WTC11 (cell line): ENCODE measurements around the gene HLA-DMA. TPM values are rescaled to one million over a fixed set of nuclear protein-coding genes. Genes with fewer than 3 reads are reported as not detected.

Experiments
- ATAC-seq: fragments of 200-7000 bp; cut with Tn5 transposase; 2 replicates; pipeline ENCODE4 v1.10.0; 2021; ENCODE audit warnings: mild to moderate bottlenecking, moderate library complexity
- CTCF ChIA-PET: fragments of 300-600 bp; sonication (Branson Sonifier 250); formaldehyde crosslinking; loops from one replicate; lab custom pipeline; 2021; ENCODE audit warnings: antibody characterized with exemption; lab: Charles Lee
- POLR2A ChIA-PET: fragments of 350-600 bp; sonication (Branson Sonifier 250); formaldehyde crosslinking; loops from one replicate; lab custom pipeline; 2021; ENCODE audit warnings: antibody characterized with exemption; lab: Charles Lee
- DNase-seq: peaks from one replicate; pipeline ENCODE4 v3.0.0; 2021; ENCODE audit warnings: low spot score
- H3K27ac Mint-ChIP-seq: 2 replicates; pipeline ENCODE4 v1.8.0; 2021; ENCODE audit warnings: mixed read lengths
- H3K27me3 Mint-ChIP-seq: 2 replicates; pipeline ENCODE4 v1.8.0; 2021; ENCODE audit warnings: low read depth, mild to moderate bottlenecking, moderate library complexity, mixed read lengths
- H3K36me3 Mint-ChIP-seq: 2 replicates; pipeline ENCODE4 v1.8.0; 2021; ENCODE audit warnings: mixed read lengths
- H3K4me1 Mint-ChIP-seq: 2 replicates; pipeline ENCODE4 v1.8.0; 2022; ENCODE audit warnings: mixed read lengths
- H3K4me3 Mint-ChIP-seq: 2 replicates; pipeline ENCODE4 v1.8.0; 2021; ENCODE audit warnings: mild to moderate bottlenecking, moderate library complexity, mixed read lengths
- H3K9me3 Mint-ChIP-seq: 2 replicates; pipeline ENCODE4 v1.8.0; 2021; ENCODE audit warnings: mixed read lengths
- ATF1 ChIP-seq: sonication (generic); formaldehyde crosslinking; IDR thresholded peaks from 2 replicates; pipeline ENCODE4 v1.8.1; 2023; ENCODE audit warnings: mild to moderate bottlenecking, moderate library complexity, missing genetic modification reagents
- ATF2 ChIP-seq: sonication (generic); formaldehyde crosslinking; IDR thresholded peaks from 2 replicates; pipeline ENCODE4 v1.8.1; 2022; ENCODE audit warnings: low read depth, missing genetic modification reagents, borderline replicate concordance
- CREM ChIP-seq: sonication (generic); formaldehyde crosslinking; IDR thresholded peaks from 2 replicates; pipeline ENCODE4 v1.8.1; 2022; ENCODE audit warnings: mild to moderate bottlenecking, missing genetic modification reagents, moderate library complexity
- ERG ChIP-seq: fragments of 250-450 bp; sonication (Bioruptor Pico); IDR thresholded peaks from 2 replicates; pipeline ENCODE4 v1.8.0; 2021; ENCODE audit warnings: mild to moderate bottlenecking
- HMGXB4 ChIP-seq: sonication (generic); formaldehyde crosslinking; IDR thresholded peaks from 2 replicates; pipeline ENCODE4 v1.8.1; 2023; ENCODE audit warnings: mild to moderate bottlenecking, moderate library complexity, missing genetic modification reagents
- IRF1 ChIP-seq: sonication (generic); formaldehyde crosslinking; IDR thresholded peaks from 2 replicates; pipeline ENCODE4 v1.8.0; 2023; ENCODE audit warnings: missing genetic modification reagents
- JAZF1 ChIP-seq: fragments of 250-450 bp; sonication (Bioruptor Pico); IDR thresholded peaks from 2 replicates; pipeline ENCODE4 v1.9.0; 2021; ENCODE audit warnings: moderate library complexity, mild to moderate bottlenecking, inconsistent platforms
- MLX ChIP-seq: sonication (generic); formaldehyde crosslinking; IDR thresholded peaks from 2 replicates; pipeline ENCODE4 v1.8.1; 2023; ENCODE audit warnings: mild to moderate bottlenecking, missing genetic modification reagents, moderate library complexity
- MXD4 ChIP-seq: fragments of 250-450 bp; sonication (Bioruptor Pico); IDR thresholded peaks from 2 replicates; pipeline ENCODE4 v1.8.0; 2021; ENCODE audit warnings: mild to moderate bottlenecking, moderate library complexity, borderline replicate concordance
- NR3C1 ChIP-seq: sonication (generic); formaldehyde crosslinking; conservative IDR thresholded peaks from 2 replicates; pipeline ENCODE4 v1.8.1; 2023; ENCODE audit warnings: low read depth, mild to moderate bottlenecking, missing genetic modification reagents
- OVOL2 ChIP-seq: fragments of 250-450 bp; sonication (Bioruptor Pico); IDR thresholded peaks from 2 replicates; pipeline ENCODE4 v1.9.0; 2021; ENCODE audit warnings: mild to moderate bottlenecking, borderline replicate concordance
- PRRX2 ChIP-seq: fragments of 250-450 bp; sonication (Bioruptor Pico); IDR thresholded peaks from 2 replicates; pipeline ENCODE4 v1.8.0; 2021; ENCODE audit warnings: mild to moderate bottlenecking
- RELA ChIP-seq: sonication (generic); formaldehyde crosslinking; IDR thresholded peaks from 2 replicates; pipeline ENCODE4 v1.8.1; 2022; ENCODE audit warnings: missing genetic modification reagents, mild to moderate bottlenecking, borderline replicate concordance
- SMAD3 ChIP-seq: sonication (generic); formaldehyde crosslinking; IDR thresholded peaks from 2 replicates; pipeline ENCODE4 v1.8.0; 2022; ENCODE audit warnings: missing genetic modification reagents, mild to moderate bottlenecking, borderline replicate concordance
- TCF7 ChIP-seq: sonication (generic); formaldehyde crosslinking; IDR thresholded peaks from 2 replicates; pipeline ENCODE4 v1.8.0; 2022; ENCODE audit warnings: mild to moderate bottlenecking, low read depth, missing genetic modification reagents, moderate library complexity
- TEAD1 ChIP-seq: sonication (generic); formaldehyde crosslinking; IDR thresholded peaks from 2 replicates; pipeline ENCODE4 v1.8.0; 2022; ENCODE audit warnings: mild to moderate bottlenecking, missing genetic modification reagents
- TP53 ChIP-seq: sonication (generic); formaldehyde crosslinking; IDR thresholded peaks from 2 replicates; pipeline ENCODE4 v1.8.1; 2023; ENCODE audit warnings: mild to moderate bottlenecking, missing genetic modification reagents
- ZBTB21 ChIP-seq: sonication (generic); formaldehyde crosslinking; IDR thresholded peaks from 2 replicates; pipeline ENCODE4 v1.8.1; 2023; ENCODE audit warnings: mild to moderate bottlenecking, missing genetic modification reagents, borderline replicate concordance
- ZMAT4 ChIP-seq: fragments of 250-450 bp; sonication (Bioruptor Pico); IDR thresholded peaks from 2 replicates; pipeline ENCODE4 v1.9.0; 2021; ENCODE audit warnings: mild to moderate bottlenecking
- ZNF281 ChIP-seq: sonication (generic); formaldehyde crosslinking; IDR thresholded peaks from 2 replicates; pipeline ENCODE4 v1.8.0; 2023; ENCODE audit warnings: mild to moderate bottlenecking, missing genetic modification reagents
- ZNF416 ChIP-seq: fragments of 250-450 bp; sonication (Bioruptor Pico); IDR thresholded peaks from 2 replicates; pipeline ENCODE4 v1.9.0; 2021; ENCODE audit warnings: mild to moderate bottlenecking, inconsistent platforms
- total RNA-seq: library from RNA; stranded (reverse); gene quantifications from 3 replicates; pipeline ENCODE4 v1.2.3, GENCODE V29; 2021

HLA-DMA gene
- total RNA-seq, 1 experiment from 2014 or later, result 6.6 TPM

- H3K27ac Mint-ChIP-seq, result no peak overlapping the region
- H3K36me3 Mint-ChIP-seq, result no peaks in the 10 kb centered on the region
- ATAC-seq (no peak), DNase-seq (no peak)
- H3K9me3 Mint-ChIP-seq, result no peaks in the 10 kb centered on the region
- TF ChIP-seq JAZF1 (CRISPR knock-in tag) (no peak), NR3C1 (CRISPR knock-in tag) (no peak), OVOL2 (no peak)
- ChIA-PET CTCF (interaction anchor here (1.0 to 6.4 kb wide), 2 partner anchors 16 to 34 kb away, joined by 3 to 162 read pairs; no protein-coding TSS in a partner anchor), POLR2A (interaction anchor here (0.5 kb wide), 1 partner anchor 367 kb away, joined by 3 read pairs; the partner anchor contains the start of gene ZBTB22)
- no peaks in the 10 kb centered on the region for H3K27me3 Mint-ChIP-seq
- H3K4me1 Mint-ChIP-seq, result peaks cover 27% of the 10 kb centered on the region
- H3K4me3 Mint-ChIP-seq, result no peak overlapping the region
Measured at GRCh38 chr6:32950449-32950848, 2.4 kb downstream of the HLA-DMA start.

- no peaks in the 10 kb centered on the region for H3K36me3 Mint-ChIP-seq
- H3K4me3 Mint-ChIP-seq, result no peak overlapping the region
- no peaks in the 10 kb centered on the region for H3K9me3 Mint-ChIP-seq
- POLR2A ChIA-PET, result interaction anchor here (0.5 kb wide), 1 partner anchor 368 kb away, joined by 3 read pairs; the partner anchor contains the start of gene ZBTB22
- no peaks in the 10 kb centered on the region for H3K27me3 Mint-ChIP-seq
- TF ChIP-seq RELA (CRISPR knock-in tag), result no peak
- TF ChIP-seq IRF1, result no peak
- no peak for TF ChIP-seq PRRX2
- TF ChIP-seq ZNF416 (CRISPR knock-in tag), result no peak
- TF ChIP-seq ATF1, result no peak
- TF ChIP-seq TP53 (CRISPR knock-in tag), result no peak
- no peak for TF ChIP-seq ZNF281 (CRISPR knock-in tag)
- no peak for TF ChIP-seq MLX (CRISPR knock-in tag)
- no peak for TF ChIP-seq ATF2
- no peak for TF ChIP-seq TCF7 (CRISPR knock-in tag)
- no peak for TF ChIP-seq ZBTB21 (CRISPR knock-in tag)
- TF ChIP-seq, all 79 proteins: peak for 0
- Mint-ChIP-seq H3K4me1 (peaks cover 23% of the 10 kb centered on the region), H3K27ac (no peak overlapping the region)
- no peak for ATAC-seq
- CTCF ChIA-PET, result interaction anchor here (1.0 to 6.4 kb wide), 2 partner anchors 15 to 34 kb away, joined by 3 to 162 read pairs; no protein-coding TSS in a partner anchor
- DNase-seq, result no peak
Measured at GRCh38 chr6:32950010-32950409, 2.9 kb downstream of the HLA-DMA start.

- POLR2A ChIA-PET, result no interaction called here
- no peak overlapping the region for H3K4me3 Mint-ChIP-seq
- H3K27ac Mint-ChIP-seq, result no peak overlapping the region
- DNase-seq (no peak), ATAC-seq (no peak)
- no peak for TF ChIP-seq SMAD3 (CRISPR knock-in tag)
- TF ChIP-seq HMGXB4 (CRISPR knock-in tag), result no peak
- no peak for TF ChIP-seq ZMAT4
- no peak for TF ChIP-seq CREM (CRISPR knock-in tag)
- no peak for TF ChIP-seq MXD4 (CRISPR knock-in tag)
- TF ChIP-seq ZBTB21 (CRISPR knock-in tag), result no peak
- no peak for TF ChIP-seq TEAD1 (CRISPR knock-in tag)
- no peak for TF ChIP-seq ERG (CRISPR knock-in tag)
- H3K36me3 Mint-ChIP-seq, result no peaks in the 10 kb centered on the region
- CTCF ChIA-PET, result interaction anchor here (2.6 kb wide), 1 partner anchor 16 kb away, joined by 44 read pairs; no protein-coding TSS in a partner anchor
- H3K4me1 Mint-ChIP-seq, result peaks cover 23% of the 10 kb centered on the region
- no peaks in the 10 kb centered on the region for H3K9me3 Mint-ChIP-seq
- H3K27me3 Mint-ChIP-seq, result no peaks in the 10 kb centered on the region
Measured at GRCh38 chr6:32949113-32949512, 3.8 kb downstream of the HLA-DMA start.
